ENCODE data around the gene SKP2. TPM values are rescaled to one million over a fixed set of nuclear protein-coding genes. Genes with fewer than 3 reads are reported as not detected.
A peak's percentile ranks its signal among the peaks of the same experiment; 100 is the strongest.

Gene SKP2
- total RNA-seq, 1 experiment from 2014 or later, result 36.0 TPM

GRCh38 chr5:36228505-36228904 is 76.6 kb downstream of the SKP2 start:
- H3K36me3 ChIP-seq (ENCODE audit: insufficient read depth, low read length), result peaks cover 24% of the 10 kb centered on the region
- no peaks in the 10 kb centered on the region for H3K27me3 ChIP-seq (ENCODE audit: low read length)
- peaks cover 78% of the 10 kb centered on the region for H3K79me2 ChIP-seq (ENCODE audit: low read length)
- no peaks in the 10 kb centered on the region for H3K9me3 ChIP-seq (ENCODE audit: low read length)
- H3K4me1 ChIP-seq (ENCODE audit: low read length), result peaks cover 52% of the 10 kb centered on the region
- no peaks in the 10 kb centered on the region for H3K9me2 ChIP-seq (replicated peaks; ENCODE audit: insufficient read depth, low read length)
- H3K9ac ChIP-seq (ENCODE audit: low read length), result no peak overlapping the region
- H3K27ac ChIP-seq (ENCODE audit: low read length), result no peak overlapping the region
- no peak for DNase-seq
- H3K4me2 ChIP-seq (ENCODE audit: low read depth, low read length, poor library complexity, severe bottlenecking), result no peak overlapping the region
- no peak overlapping the region for H3K4me3 ChIP-seq (ENCODE audit: low read length)
- H4K20me1 ChIP-seq (ENCODE audit: insufficient read depth, low read depth, low read length), result no peaks in the 10 kb centered on the region
- H2AFZ ChIP-seq (ENCODE audit: low read length), result no peak overlapping the region

GRCh38 chr5:36230151-36230790 is 78.4 kb downstream of the SKP2 start:
- Histone ChIP-seq H3K27ac (ENCODE audit: low read length) (peak overlapping the region; percentile 57), H3K27me3 (ENCODE audit: low read length) (no peaks in the 10 kb centered on the region), H3K4me2 (ENCODE audit: low read depth, low read length, poor library complexity, severe bottlenecking) (peak overlapping the region; percentile 28), H3K9me2 (replicated peaks; ENCODE audit: insufficient read depth, low read length) (no peaks in the 10 kb centered on the region), H3K9ac (ENCODE audit: low read length) (no peak overlapping the region), H3K79me2 (ENCODE audit: low read length) (peaks cover 88% of the 10 kb centered on the region), H3K4me1 (ENCODE audit: low read length) (peaks cover 56% of the 10 kb centered on the region), H3K4me3 (ENCODE audit: low read length) (no peak overlapping the region), H4K20me1 (ENCODE audit: insufficient read depth, low read depth, low read length) (no peaks in the 10 kb centered on the region), H3K36me3 (ENCODE audit: insufficient read depth, low read length) (peaks cover 15% of the 10 kb centered on the region), H2AFZ (ENCODE audit: low read length) (no peak overlapping the region), H3K9me3 (ENCODE audit: low read length) (no peaks in the 10 kb centered on the region)
- no peak for DNase-seq

DNA sequence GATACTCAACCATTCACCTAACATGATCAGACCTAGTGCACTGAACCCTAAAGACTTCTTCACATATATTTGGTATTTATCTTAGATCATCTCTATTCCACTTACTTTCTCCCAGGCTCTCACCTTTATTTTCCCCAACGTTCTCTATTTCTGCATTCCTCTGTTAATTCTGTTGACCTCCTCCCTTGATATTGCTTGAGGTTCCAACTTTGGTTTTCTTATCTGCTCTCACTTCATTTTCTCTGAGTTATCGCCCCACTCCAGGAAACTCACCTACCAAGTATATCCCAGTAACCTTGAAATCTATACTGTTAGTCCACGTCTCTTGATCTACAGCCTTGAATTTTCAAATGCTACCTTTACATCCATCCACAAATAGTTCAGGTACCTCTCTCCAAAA is 80.6 kb downstream of the SKP2 start:
- H3K9ac ChIP-seq (ENCODE audit: low read length), result no peak overlapping the region
- no peaks in the 10 kb centered on the region for H3K9me3 ChIP-seq (ENCODE audit: low read length)

More for the DNA sequence above, 80.6 kb downstream of the SKP2 start:
- Histone ChIP-seq H3K36me3 (ENCODE audit: insufficient read depth, low read length) (no peaks in the 10 kb centered on the region), H3K27me3 (ENCODE audit: low read length) (no peaks in the 10 kb centered on the region), H4K20me1 (ENCODE audit: insufficient read depth, low read depth, low read length) (no peaks in the 10 kb centered on the region), H3K9me2 (replicated peaks; ENCODE audit: insufficient read depth, low read length) (no peaks in the 10 kb centered on the region), H2AFZ (ENCODE audit: low read length) (no peak overlapping the region), H3K79me2 (ENCODE audit: low read length) (peaks cover 92% of the 10 kb centered on the region), H3K4me2 (ENCODE audit: low read depth, low read length, poor library complexity, severe bottlenecking) (peak overlapping the region; percentile 28), H3K4me1 (ENCODE audit: low read length) (peaks cover 79% of the 10 kb centered on the region), H3K27ac (ENCODE audit: low read length) (peak overlapping the region; percentile 53), H3K4me3 (ENCODE audit: low read length) (no peak overlapping the region)
- no peak for DNase-seq

Small RNAs within 50 kb of the gene (small RNA-seq; reads per million reads assigned to genes)
- 1.2 reads per million, percentile 36 among the genes with 10 or more reads in this experiment for gene MIR580
- gene RNU6-1305P, result not detected

Other genes starting within 250 kb of the SKP2 start
- gene CAPSL, start 213.5 kb upstream of the SKP2 start, total RNA-seq (2014; rRNA removed; shearing (Covaris generic); ENCODE audit: low replicate concordance), result not detected in 2 replicates
- not detected in 2 replicates for gene UGT3A1, start 160.7 kb upstream of the SKP2 start, total RNA-seq (2014; rRNA removed; shearing (Covaris generic); ENCODE audit: low replicate concordance)
- gene UGT3A2, start 85.2 kb upstream of the SKP2 start, total RNA-seq (2014; rRNA removed; shearing (Covaris generic); ENCODE audit: low replicate concordance), result not detected in 2 replicates
- gene LMBRD2, start 224 bp upstream of the SKP2 start, total RNA-seq (2014; rRNA removed; shearing (Covaris generic); ENCODE audit: low replicate concordance), result 27.8 and 41.2 TPM in 2 replicates
- gene NADK2, start 89.8 kb downstream of the SKP2 start, total RNA-seq (2014; rRNA removed; shearing (Covaris generic); ENCODE audit: low replicate concordance), result 33.2 and 36.9 TPM in 2 replicates
- 0.18 and 0.22 TPM in 2 replicates for gene RANBP3L, start 149.8 kb downstream of the SKP2 start, total RNA-seq (2014; rRNA removed; shearing (Covaris generic); ENCODE audit: low replicate concordance)